HepG2 (cell line): Measurements from ENCODE around the gene SEBOX. TPM values are rescaled to one million over a fixed set of nuclear protein-coding genes. Genes with fewer than 3 reads are reported as not detected.

Experiments
- ATF2 ChIP-seq: sonication (generic); formaldehyde crosslinking; IDR thresholded peaks from 2 replicates; pipeline ENCODE4 v1.4.0; 2020; ENCODE audit warnings: missing genetic modification reagents
- EED ChIP-seq: sonication (generic); formaldehyde crosslinking; IDR thresholded peaks from 2 replicates; pipeline ENCODE4 v1.5.0; 2020; ENCODE audit warnings: mild to moderate bottlenecking, missing genetic modification reagents
- ETV6 ChIP-seq: sonication (generic); formaldehyde crosslinking; conservative IDR thresholded peaks from 2 replicates; pipeline ENCODE4 v1.4.0; 2020; ENCODE audit warnings: missing genetic modification reagents
- FOXO4 ChIP-seq: sonication (generic); formaldehyde crosslinking; conservative IDR thresholded peaks from 2 replicates; pipeline ENCODE4 v1.8.1; 2023; ENCODE audit warnings: missing genetic modification reagents
- GATAD2A ChIP-seq: IDR thresholded peaks from 2 replicates; pipeline ENCODE4 v1.6.1; 2016
- GRHL1 ChIP-seq: sonication (generic); formaldehyde crosslinking; conservative IDR thresholded peaks from 2 replicates; pipeline ENCODE4 v1.8.0; 2022; ENCODE audit warnings: missing genetic modification reagents
- KDM4B ChIP-seq: sonication (generic); formaldehyde crosslinking; IDR thresholded peaks from 2 replicates; pipeline ENCODE4 v1.4.0; 2020; ENCODE audit warnings: missing genetic modification reagents
- KMT2B ChIP-seq: IDR thresholded peaks from 2 replicates; pipeline ENCODE4 v1.6.1; 2016; ENCODE audit warnings: missing genetic modification reagents, missing compliant biosample characterization
- MATR3 ChIP-seq: sonication (generic); formaldehyde crosslinking; IDR thresholded peaks from 2 replicates; pipeline ENCODE4 v1.4.0; 2020; ENCODE audit warnings: missing genetic modification reagents
- SMAD9 ChIP-seq: sonication (generic); formaldehyde crosslinking; IDR thresholded peaks from 2 replicates; pipeline ENCODE4 v1.5.1; 2020; ENCODE audit warnings: mild to moderate bottlenecking, missing genetic modification reagents
- SRSF4 ChIP-seq: fragments of 200-400 bp; formaldehyde crosslinking; IDR thresholded peaks from one replicate; pipeline ENCODE4 v1.6.1; 2018; ENCODE audit warnings: mild to moderate bottlenecking, low read depth, low read length, moderate library complexity; ENCODE audit not compliant: poor library complexity, severe bottlenecking
- TAF1 ChIP-seq: sonication (generic); formaldehyde crosslinking; IDR thresholded peaks from 2 replicates; pipeline ENCODE4 v1.4.0; 2020; ENCODE audit warnings: missing genetic modification reagents
- UBTF ChIP-seq: sonication (generic); formaldehyde crosslinking; IDR thresholded peaks from 2 replicates; pipeline ENCODE4 v1.4.0; 2020; ENCODE audit warnings: mild to moderate bottlenecking, missing genetic modification reagents
- WIZ ChIP-seq: sonication (generic); formaldehyde crosslinking; IDR thresholded peaks from 2 replicates; pipeline ENCODE4 v1.5.1; 2020; ENCODE audit warnings: mild to moderate bottlenecking, missing genetic modification reagents
- ZNF101 ChIP-seq: sonication (generic); formaldehyde crosslinking; IDR thresholded peaks from 2 replicates; pipeline ENCODE4 v1.4.0; 2020; ENCODE audit warnings: mild to moderate bottlenecking, low read depth, missing genetic modification reagents, borderline replicate concordance
- ZNF276 ChIP-seq: sonication (generic); formaldehyde crosslinking; IDR thresholded peaks from 2 replicates; pipeline ENCODE4 v1.4.0; 2020; ENCODE audit warnings: mild to moderate bottlenecking, low read depth, missing genetic modification reagents
- ZNF557 ChIP-seq: sonication (generic); formaldehyde crosslinking; IDR thresholded peaks from 2 replicates; pipeline ENCODE4 v1.4.0; 2020; ENCODE audit warnings: missing genetic modification reagents
- ZUFSP ChIP-seq: sonication (generic); formaldehyde crosslinking; IDR thresholded peaks from 2 replicates; pipeline ENCODE4 v1.9.0; 2021; ENCODE audit warnings: missing genetic modification reagents, mild to moderate bottlenecking, borderline replicate concordance
- polyA plus RNA-seq, 8 experiments: library from polyadenylated mRNA; depleted of rRNA in 3 of 8; stranded (reverse) in 7 of 8; unstranded in 1 of 8; fragments of >200 nt; fragmentation: Illumina TruSeq in 4 of 8; extraction: Trizol in 4 of 8; gene quantifications; 2 replicates each; pipeline versions ENCODE4 v1.2.1 to v1.2.3, GENCODE V29; 2011 to 2016; ENCODE audit warnings: low read depth in 4 of 8, missing spikeins in 1 of 8, mixed read lengths in 1 of 8; ENCODE audit not compliant: insufficient read depth in 1 of 8
- total RNA-seq, 5 experiments: library from RNA; depleted of rRNA; stranded (reverse); fragments of >200 nt; fragmentation: Illumina TruSeq; extraction: Trizol; gene quantifications; 2 replicates each; pipeline ENCODE4 v1.2.3, GENCODE V29; 2016; ENCODE audit warnings: low read depth in 1 of 5

Gene SEBOX
- total and polyA plus RNA-seq, 2 of the 13 experiments (the other 11 are each of a cell fraction or from before 2014, with no cell fraction given): not detected

- TF ChIP-seq GRHL1 (CRISPR knock-in tag): no peak
- peak; percentile 72 for TF ChIP-seq TAF1 (CRISPR knock-in tag)
- no peak; the same call in 1 of the 2 replicates for TF ChIP-seq EED (CRISPR knock-in tag)
- peak; percentile 77; the same call in 1 of the 2 replicates for TF ChIP-seq ZNF276
- TF ChIP-seq KDM4B (CRISPR knock-in tag): peak; percentile 43; the same call in 1 of the 2 replicates
- TF ChIP-seq ZUFSP (CRISPR knock-in tag): no peak
- TF ChIP-seq MATR3 (CRISPR knock-in tag): no peak
- no peak for TF ChIP-seq SMAD9
- no peak for TF ChIP-seq ZNF101 (CRISPR knock-in tag)
- no peak for TF ChIP-seq FOXO4
- TF ChIP-seq ATF2: peak; percentile 100
- no peak for TF ChIP-seq SRSF4
- TF ChIP-seq KMT2B (CRISPR knock-in tag): peak; percentile 93
- 0 out of 2 replicates have a peak, but pooled peaks have one; percentile 46 for TF ChIP-seq GATAD2A
- TF ChIP-seq UBTF (CRISPR knock-in tag): peak; percentile 87
- 0 out of 2 replicates have a peak, but pooled peaks have one; percentile 46 for TF ChIP-seq ETV6 (CRISPR knock-in tag)
- no peak for TF ChIP-seq WIZ (CRISPR knock-in tag)
- 0 out of 2 replicates have a peak, but pooled peaks have one; percentile 15 for TF ChIP-seq ZNF557 (CRISPR knock-in tag)
Observed at GRCh38 chr17:28335201-28335958, 29.6 kb downstream of the SEBOX start, which contains the start of the genes IFT20 and TNFAIP1 (continued).
